HCT116 (cell line): ENCODE results near the gene VWC2. TPM values are rescaled to one million over a fixed set of nuclear protein-coding genes. Genes with fewer than 3 reads are reported as not detected.

Experiments
- ATAC-seq: fragments of 200-7000 bp; cut with Tn5 transposase; 2 replicates; pipeline ENCODE4 v1.9.1; 2020; ENCODE audit warnings: mild to moderate bottlenecking, moderate library complexity
- BruUV-seq: library from RNA; stranded (reverse); fragments of 400-500 nt; replicated peaks from 2 replicates; lab custom pipeline; 2021; lab: Mats Ljungman, UMichigan
- CTCF ChIA-PET: fragments of 300-600 bp; sonication (Branson Sonifier 250); formaldehyde crosslinking; loops from one replicate; lab custom pipeline; 2021; ENCODE audit warnings: antibody characterized with exemption; lab: Charles Lee
- POLR2A ChIA-PET: fragments of 300-600, 350-600 bp; sonication (Branson Sonifier 250); formaldehyde crosslinking; loops from one replicate; lab custom pipeline; 2021; ENCODE audit warnings: antibody characterized with exemption; lab: Charles Lee
- RAD21 ChIA-PET, 2 experiments: fragments of 300-600 bp; sonication (Branson Sonifier 250); formaldehyde crosslinking; loops; one replicate each; lab custom pipeline; 2023; ENCODE audit warnings: low total read pairs in 2 of 2; ENCODE audit not compliant: uncharacterized antibody in 2 of 2, unreplicated experiment in 2 of 2, low non-redundant PET in 1 of 2; lab: Charles Lee
- DNase-seq: peaks from one replicate; pipeline ENCODE4 v3.0.0-alpha.2; 2010; ENCODE audit warnings: low read depth, low spot score
- H2AFZ ChIP-seq: fragments of 200-600 bp; shearing (Covaris generic), sonication (generic); 2 replicates; pipeline ENCODE4 v1.6.1; 2017; ENCODE audit warnings: low read depth, mixed run types, mixed read lengths, antibody characterized with exemption, low read length; ENCODE audit not compliant: poor library complexity, severe bottlenecking
- H3K27ac ChIP-seq: 2 replicates; pipeline ENCODE4 v1.5.1; 2012; ENCODE audit warnings: low read depth, low read length
- H3K27me3 ChIP-seq: fragments of 200-600 bp; sonication (generic); 2 replicates; pipeline ENCODE4 v1.6.1; 2016; ENCODE audit warnings: mixed run types, low read length, mixed read lengths; ENCODE audit not compliant: insufficient read depth
- H3K36me3 ChIP-seq, 2 experiments: fragments of 200-500 bp in 1 of 2; fragments of 200-600 bp in 1 of 2; sonication (Bioruptor generic) in 1 of 2; sonication (generic) in 1 of 2; 2 replicates each; pipeline versions ENCODE4 v1.5.1 to v1.6.1; 2014 to 2016; ENCODE audit warnings: low read length in 2 of 2, inconsistent platforms in 1 of 2, mixed read lengths in 1 of 2, mixed run types in 1 of 2; ENCODE audit not compliant: insufficient read depth in 2 of 2, control insufficient read depth in 1 of 2
- H3K4me1 ChIP-seq, 2 experiments: fragments of 200-600 bp in 1 of 2; sonication (generic) in 1 of 2; 2 replicates each; pipeline versions ENCODE4 v1.5.1 to v1.6.1; 2012 to 2017; ENCODE audit warnings: low read length in 2 of 2, inconsistent platforms in 1 of 2, mild to moderate bottlenecking in 1 of 2, mixed read lengths in 1 of 2, mixed run types in 1 of 2, moderate library complexity in 1 of 2; ENCODE audit not compliant: insufficient read depth in 2 of 2, control insufficient read depth in 1 of 2
- H3K4me2 ChIP-seq: fragments of 200-600 bp; sonication (generic); 2 replicates; pipeline ENCODE4 v1.6.1; 2017; ENCODE audit warnings: mixed run types, low read length, mixed read lengths
- H3K4me3 ChIP-seq, 2 experiments: fragments of 200-600 bp in 1 of 2; sonication (generic) in 1 of 2; replicated peaks in 1 of 2; 2 replicates each; pipeline ENCODE4 v1.5.1; 2011 to 2016; ENCODE audit warnings: low read length in 2 of 2, control low read depth in 1 of 2, low read depth in 1 of 2, mild to moderate bottlenecking in 1 of 2, mixed read lengths in 1 of 2, mixed run types in 1 of 2
- H3K79me2 ChIP-seq: fragments of 200-600 bp; sonication (generic); 2 replicates; pipeline ENCODE4 v1.6.1; 2017; ENCODE audit warnings: mild to moderate bottlenecking, mixed run types, low read length, moderate library complexity, mixed read lengths; ENCODE audit not compliant: insufficient read depth
- H3K9ac ChIP-seq: fragments of 200-600 bp; sonication (generic); 2 replicates; pipeline ENCODE4 v1.6.1; 2016; ENCODE audit warnings: low read length, mixed read lengths
- H3K9me2 ChIP-seq: fragments of 200-600 bp; sonication (generic), shearing (Covaris generic); 2 replicates; pipeline ENCODE4 v1.6.1; 2017; ENCODE audit warnings: mixed run types, mild to moderate bottlenecking, moderate library complexity; ENCODE audit not compliant: insufficient read depth
- H3K9me3 ChIP-seq, 2 experiments: fragments of 200-500 bp in 1 of 2; fragments of 200-600 bp in 1 of 2; sonication (Bioruptor generic) in 1 of 2; sonication (generic) in 1 of 2; 2 replicates each; pipeline ENCODE4 v1.6.1; 2014 to 2017; ENCODE audit warnings: low read length in 2 of 2, mixed read lengths in 2 of 2, inconsistent platforms in 1 of 2, low read depth in 1 of 2, mild to moderate bottlenecking in 1 of 2, mixed run types in 1 of 2, moderate library complexity in 1 of 2; ENCODE audit not compliant: control insufficient read depth in 1 of 2, insufficient read depth in 1 of 2
- H4K20me1 ChIP-seq: fragments of 200-600 bp; sonication (generic), shearing (Covaris generic); 2 replicates; pipeline ENCODE4 v1.6.1; 2017; ENCODE audit warnings: mixed run types, mild to moderate bottlenecking, moderate library complexity; ENCODE audit not compliant: insufficient read depth
- CBX3 ChIP-seq: IDR thresholded peaks from 2 replicates; pipeline ENCODE4 v1.6.1; 2012; ENCODE audit warnings: low read depth
- EGR1 ChIP-seq: IDR thresholded peaks from 2 replicates; pipeline ENCODE4 v1.6.1; 2012; ENCODE audit warnings: low read depth
- EZH2 ChIP-seq: fragments of 200-600 bp; sonication (generic); IDR thresholded peaks from 2 replicates; pipeline ENCODE4 v1.6.1; 2017; ENCODE audit warnings: antibody characterized with exemption, mixed run types
- EZH2phosphoT487 ChIP-seq: fragments of 200-600 bp; IDR thresholded peaks from 2 replicates; pipeline ENCODE4 v1.6.1; 2018; ENCODE audit warnings: antibody characterized with exemption, borderline replicate concordance
- SP1 ChIP-seq: IDR thresholded peaks from 2 replicates; pipeline ENCODE4 v1.6.1; 2012; ENCODE audit warnings: low read depth
- YY1 ChIP-seq: IDR thresholded peaks from 2 replicates; pipeline ENCODE4 v1.6.1; 2011; ENCODE audit warnings: low read length, low read depth, moderate library complexity, mild to moderate bottlenecking; ENCODE audit not compliant: insufficient replicate concordance; ENCODE audit errors: extremely low read depth
- intact Hi-C: fragments of 100-400 bp; cut with micrococcal nuclease; formaldehyde crosslinking; loops from 2 replicates; pipeline ENCODE4 v1.10.0; 2022
- total RNA-seq: library from RNA; stranded (reverse); gene quantifications from one replicate; pipeline ENCODE4 v1.2.1, GENCODE V29; 2021; ENCODE audit not compliant: unreplicated experiment
- TF ChIP-seq, protein P1 (sequence below): IDR thresholded peaks from 2 replicates; pipeline ENCODE4 v1.6.1; 2011; ENCODE audit warnings: mild to moderate bottlenecking, low read length, moderate library complexity; ENCODE audit not compliant: insufficient replicate concordance; ENCODE audit errors: extremely low read depth
- TF ChIP-seq, protein P2 (sequence below): IDR thresholded peaks from 2 replicates; pipeline ENCODE4 v1.6.1; 2012
- TF ChIP-seq, protein P3 (sequence below): IDR thresholded peaks from 2 replicates; pipeline ENCODE4 v1.6.1; 2012; ENCODE audit warnings: low read depth

VWC2 gene
- total RNA-seq, 1 experiment from 2014 or later: not detected

DNA sequence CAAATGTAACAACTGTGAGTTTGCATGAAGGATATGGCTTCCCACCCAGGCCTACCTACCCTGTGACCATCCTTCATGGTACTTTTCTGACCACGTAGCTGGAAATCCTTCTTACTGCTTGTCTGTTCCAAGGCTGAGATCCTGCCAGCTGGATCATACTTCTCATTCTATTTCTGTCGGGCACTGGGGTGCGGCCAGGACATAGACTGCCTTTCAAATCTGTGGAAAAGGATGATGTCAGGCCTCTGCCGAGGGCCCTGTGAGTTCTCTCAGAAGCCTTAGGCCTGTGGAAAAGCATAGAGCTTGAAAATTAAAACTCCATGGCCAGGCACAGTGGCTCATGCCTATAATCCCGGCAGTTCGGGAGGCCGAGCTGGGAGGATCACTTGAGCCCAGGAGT lies 10.0 kb downstream of the VWC2 start:
- H3K27me3 ChIP-seq: no peaks in the 10 kb centered on the region
- POLR2A ChIA-PET: no interaction called here
- intact Hi-C loops: no loop called here
- no peak overlapping the region for H3K9ac ChIP-seq
- CTCF ChIA-PET: no interaction called here
- ATAC-seq (no peak), DNase-seq (no peak)
- H3K9me3 ChIP-seq: peaks cover 0 to 9% of the 10 kb centered on the region in 2 experiments; a peak in 1 of 4 replicates
- no peak overlapping the region for H3K27ac ChIP-seq
- H3K79me2 ChIP-seq: no peaks in the 10 kb centered on the region
- no peak overlapping the region for H3K4me2 ChIP-seq
- RAD21 ChIA-PET: no interaction called here
- no TSS peak for BruUV-seq
- no peaks in the 10 kb centered on the region for H3K9me2 ChIP-seq
- H3K4me1 ChIP-seq: no peaks in the 10 kb centered on the region
- TF ChIP-seq EZH2 (no peak), EZH2phosphoT487 (no peak), EGR1 (no peak), CBX3 (no peak), SP1 (no peak), YY1 (no peak)
- TF ChIP-seq, protein P1, sequence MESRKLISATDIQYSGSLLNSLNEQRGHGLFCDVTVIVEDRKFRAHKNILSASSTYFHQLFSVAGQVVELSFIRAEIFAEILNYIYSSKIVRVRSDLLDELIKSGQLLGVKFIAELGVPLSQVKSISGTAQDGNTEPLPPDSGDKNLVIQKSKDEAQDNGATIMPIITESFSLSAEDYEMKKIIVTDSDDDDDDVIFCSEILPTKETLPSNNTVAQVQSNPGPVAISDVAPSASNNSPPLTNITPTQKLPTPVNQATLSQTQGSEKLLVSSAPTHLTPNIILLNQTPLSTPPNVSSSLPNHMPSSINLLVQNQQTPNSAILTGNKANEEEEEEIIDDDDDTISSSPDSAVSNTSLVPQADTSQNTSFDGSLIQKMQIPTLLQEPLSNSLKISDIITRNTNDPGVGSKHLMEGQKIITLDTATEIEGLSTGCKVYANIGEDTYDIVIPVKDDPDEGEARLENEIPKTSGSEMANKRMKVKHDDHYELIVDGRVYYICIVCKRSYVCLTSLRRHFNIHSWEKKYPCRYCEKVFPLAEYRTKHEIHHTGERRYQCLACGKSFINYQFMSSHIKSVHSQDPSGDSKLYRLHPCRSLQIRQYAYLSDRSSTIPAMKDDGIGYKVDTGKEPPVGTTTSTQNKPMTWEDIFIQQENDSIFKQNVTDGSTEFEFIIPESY: no peak
- TF ChIP-seq, protein P2, sequence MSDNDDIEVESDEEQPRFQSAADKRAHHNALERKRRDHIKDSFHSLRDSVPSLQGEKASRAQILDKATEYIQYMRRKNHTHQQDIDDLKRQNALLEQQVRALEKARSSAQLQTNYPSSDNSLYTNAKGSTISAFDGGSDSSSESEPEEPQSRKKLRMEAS: no peak
- TF ChIP-seq, protein P3, sequence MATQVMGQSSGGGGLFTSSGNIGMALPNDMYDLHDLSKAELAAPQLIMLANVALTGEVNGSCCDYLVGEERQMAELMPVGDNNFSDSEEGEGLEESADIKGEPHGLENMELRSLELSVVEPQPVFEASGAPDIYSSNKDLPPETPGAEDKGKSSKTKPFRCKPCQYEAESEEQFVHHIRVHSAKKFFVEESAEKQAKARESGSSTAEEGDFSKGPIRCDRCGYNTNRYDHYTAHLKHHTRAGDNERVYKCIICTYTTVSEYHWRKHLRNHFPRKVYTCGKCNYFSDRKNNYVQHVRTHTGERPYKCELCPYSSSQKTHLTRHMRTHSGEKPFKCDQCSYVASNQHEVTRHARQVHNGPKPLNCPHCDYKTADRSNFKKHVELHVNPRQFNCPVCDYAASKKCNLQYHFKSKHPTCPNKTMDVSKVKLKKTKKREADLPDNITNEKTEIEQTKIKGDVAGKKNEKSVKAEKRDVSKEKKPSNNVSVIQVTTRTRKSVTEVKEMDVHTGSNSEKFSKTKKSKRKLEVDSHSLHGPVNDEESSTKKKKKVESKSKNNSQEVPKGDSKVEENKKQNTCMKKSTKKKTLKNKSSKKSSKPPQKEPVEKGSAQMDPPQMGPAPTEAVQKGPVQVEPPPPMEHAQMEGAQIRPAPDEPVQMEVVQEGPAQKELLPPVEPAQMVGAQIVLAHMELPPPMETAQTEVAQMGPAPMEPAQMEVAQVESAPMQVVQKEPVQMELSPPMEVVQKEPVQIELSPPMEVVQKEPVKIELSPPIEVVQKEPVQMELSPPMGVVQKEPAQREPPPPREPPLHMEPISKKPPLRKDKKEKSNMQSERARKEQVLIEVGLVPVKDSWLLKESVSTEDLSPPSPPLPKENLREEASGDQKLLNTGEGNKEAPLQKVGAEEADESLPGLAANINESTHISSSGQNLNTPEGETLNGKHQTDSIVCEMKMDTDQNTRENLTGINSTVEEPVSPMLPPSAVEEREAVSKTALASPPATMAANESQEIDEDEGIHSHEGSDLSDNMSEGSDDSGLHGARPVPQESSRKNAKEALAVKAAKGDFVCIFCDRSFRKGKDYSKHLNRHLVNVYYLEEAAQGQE: no peak
- H3K36me3 ChIP-seq: no peaks in the 10 kb centered on the region
- no peak overlapping the region for H3K4me3 ChIP-seq
- no peaks in the 10 kb centered on the region for H4K20me1 ChIP-seq
- H2AFZ ChIP-seq: no peak overlapping the region
